ENCODE data around the gene UMAD1.

DNA sequence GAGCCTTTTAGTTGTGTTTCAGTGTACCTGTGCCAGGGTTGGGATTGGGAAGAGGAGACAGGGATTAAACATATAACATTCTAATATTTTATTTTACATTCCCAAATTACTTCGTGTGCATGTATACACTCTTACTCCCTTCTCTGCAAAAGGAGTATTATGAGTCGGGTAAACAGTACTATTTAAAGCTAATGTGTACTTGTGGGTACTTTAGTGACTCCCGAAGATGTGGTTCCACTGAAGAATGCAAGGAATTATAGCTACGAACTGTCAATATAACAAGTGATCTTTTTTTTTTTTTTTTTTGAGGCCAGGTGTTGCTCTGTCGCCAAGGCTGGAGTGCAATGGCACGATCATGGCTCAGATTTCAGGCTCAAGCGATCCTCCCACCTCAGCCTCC lies 200.5 kb downstream of the UMAD1 start:
- TF ChIP-seq CTCF (IDR thresholded peaks at IDR 0.05) (no peak), POLR2A (IDR thresholded peaks at IDR 0.05) (no peak)

Measured in heart left ventricle (tissue), 13 donors.